DMS 273 (cell line): ENCODE data around the gene GBX1.

Experiments used
- DNase-seq: peaks from one replicate; lab custom pipeline; 2025; ENCODE audit not compliant: unreplicated experiment; lab: John Stamatoyannopoulos, UW

The GBX1 gene

DNA sequence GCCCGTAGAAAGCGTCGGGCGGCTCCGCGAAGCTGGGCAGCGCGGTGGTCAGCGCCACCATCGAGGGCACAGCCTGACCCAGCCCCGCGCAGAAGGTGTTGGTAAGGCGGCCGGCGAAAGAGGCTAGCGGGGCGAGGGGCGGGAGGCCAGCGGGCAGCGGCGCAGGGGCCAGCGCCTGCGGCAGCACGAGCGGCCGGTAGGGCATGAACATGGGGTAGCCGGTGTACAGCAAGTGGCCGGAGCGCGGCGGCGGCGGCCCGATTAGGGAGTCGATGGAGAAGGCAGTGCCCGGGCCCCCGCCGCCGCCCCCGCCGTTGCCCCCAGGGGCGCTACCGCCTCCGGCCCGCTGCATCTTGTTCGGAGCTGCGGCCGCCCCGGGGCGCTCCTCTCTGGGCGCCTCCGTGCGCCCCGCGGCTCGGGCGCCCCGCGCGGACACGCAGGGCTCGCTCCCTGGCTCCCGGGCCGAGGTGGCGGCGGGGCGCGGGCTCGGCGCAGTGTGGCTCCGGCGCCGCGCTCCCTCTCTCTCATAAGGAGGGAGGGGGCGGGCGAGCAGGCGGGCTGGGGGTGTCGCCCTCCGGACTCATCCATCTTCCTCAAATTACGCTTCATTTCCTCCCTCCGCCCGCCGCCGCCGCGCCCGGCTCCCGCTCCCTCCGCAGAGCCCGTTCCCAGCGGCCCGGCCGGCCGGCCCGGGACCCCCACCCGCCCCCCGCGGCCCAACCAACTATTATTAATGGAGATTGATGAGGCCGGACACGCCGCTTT lies at the start of gene GBX1:
Gene GBX1, minus strand, starts transcription at position 498 of the 765 bp plus-strand sequence. Its CDS starts 146 bp downstream, at position 352.
- DNase-seq, result peak; percentile 76

DNA sequence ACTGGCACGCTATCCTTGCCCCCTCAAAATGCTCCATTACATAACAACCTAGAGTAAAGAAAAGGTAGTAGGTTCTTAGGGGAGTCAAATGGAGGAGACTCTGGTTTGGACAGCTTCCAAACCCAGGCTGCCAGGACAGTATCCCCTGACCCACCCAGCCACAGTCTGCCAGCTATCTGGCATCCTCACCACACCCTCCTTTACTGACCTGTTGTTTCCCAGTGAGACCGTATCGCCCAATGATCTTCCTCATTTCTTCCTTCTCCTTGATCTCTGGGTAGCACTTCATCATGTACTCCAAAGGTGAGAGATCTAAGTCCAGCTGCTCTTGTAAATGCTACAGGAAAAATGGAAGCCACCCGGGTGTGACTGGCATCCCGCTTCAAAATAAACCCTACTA lies 47.9 kb upstream of the GBX1 start:
- no peak for DNase-seq

DNA sequence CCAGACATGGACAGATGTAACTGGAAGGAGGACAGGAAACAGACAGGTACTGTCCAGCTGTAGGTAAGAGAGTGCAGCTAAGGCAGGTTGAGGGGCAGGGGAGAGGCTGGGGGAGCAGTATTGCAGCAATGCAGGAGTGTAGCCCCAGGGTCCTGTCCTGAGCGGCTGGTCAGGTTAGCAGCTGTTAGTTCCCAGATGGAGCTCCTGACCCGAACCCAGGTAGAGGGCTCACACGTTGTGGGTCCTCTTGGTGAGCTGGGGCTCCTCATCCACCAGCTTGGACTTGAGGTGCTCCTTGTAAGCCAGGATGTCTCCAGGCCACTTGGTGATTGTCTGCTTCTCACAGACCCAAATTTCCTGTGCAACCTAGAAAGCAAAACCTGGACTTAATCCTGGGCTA lies 46.3 kb upstream of the GBX1 start:
- no peak for DNase-seq

DNA sequence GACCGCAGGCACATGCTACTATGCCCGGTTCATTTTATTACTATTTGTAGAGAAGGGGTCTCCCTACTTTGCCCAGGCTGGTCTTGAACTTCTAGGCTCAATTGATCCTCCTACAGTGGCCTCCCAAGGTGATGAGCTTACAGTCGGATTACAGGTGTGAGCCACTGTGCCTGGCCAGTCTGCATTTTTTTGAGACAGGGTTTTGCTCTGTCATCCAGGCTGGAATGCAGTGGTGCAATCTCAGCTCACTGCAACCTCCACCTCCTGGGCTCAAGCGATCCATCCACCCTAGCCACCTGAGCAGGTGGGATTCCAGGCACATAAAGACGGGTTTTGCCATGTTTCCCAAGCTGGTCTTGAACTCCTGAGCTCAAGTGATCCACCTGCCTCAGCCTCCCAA lies 45.1 kb upstream of the GBX1 start:
- no peak for DNase-seq

DNA sequence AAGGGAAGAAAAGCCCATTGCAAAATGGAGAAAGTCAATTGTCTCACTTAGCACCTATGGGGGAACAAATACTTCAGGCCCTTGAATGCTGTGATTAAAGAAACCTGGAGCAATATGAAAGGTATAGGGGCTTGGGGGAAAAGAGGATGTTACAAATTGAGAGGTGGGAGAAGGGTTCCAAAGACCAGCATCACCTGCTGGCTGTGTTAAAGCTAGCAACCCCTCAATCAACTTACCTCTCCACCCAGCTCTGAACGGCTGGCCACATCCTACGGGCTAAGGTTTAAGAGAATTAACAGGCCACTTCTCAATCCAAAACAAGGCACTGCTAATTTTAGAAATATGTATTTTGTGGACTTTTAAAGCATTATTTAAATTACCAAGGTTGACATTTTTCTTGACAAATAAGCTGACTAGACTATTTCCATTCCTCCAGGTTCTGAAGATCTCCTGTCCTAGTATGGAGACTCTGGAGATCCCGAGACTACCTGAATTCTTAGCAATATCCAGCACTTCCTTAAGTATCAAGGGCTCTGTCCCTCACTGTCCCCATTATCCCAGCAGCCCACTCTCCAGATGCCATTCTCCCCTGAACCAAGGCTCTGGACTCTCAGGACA lies 43.8 kb upstream of the GBX1 start:
- DNase-seq, result no peak

DNA sequence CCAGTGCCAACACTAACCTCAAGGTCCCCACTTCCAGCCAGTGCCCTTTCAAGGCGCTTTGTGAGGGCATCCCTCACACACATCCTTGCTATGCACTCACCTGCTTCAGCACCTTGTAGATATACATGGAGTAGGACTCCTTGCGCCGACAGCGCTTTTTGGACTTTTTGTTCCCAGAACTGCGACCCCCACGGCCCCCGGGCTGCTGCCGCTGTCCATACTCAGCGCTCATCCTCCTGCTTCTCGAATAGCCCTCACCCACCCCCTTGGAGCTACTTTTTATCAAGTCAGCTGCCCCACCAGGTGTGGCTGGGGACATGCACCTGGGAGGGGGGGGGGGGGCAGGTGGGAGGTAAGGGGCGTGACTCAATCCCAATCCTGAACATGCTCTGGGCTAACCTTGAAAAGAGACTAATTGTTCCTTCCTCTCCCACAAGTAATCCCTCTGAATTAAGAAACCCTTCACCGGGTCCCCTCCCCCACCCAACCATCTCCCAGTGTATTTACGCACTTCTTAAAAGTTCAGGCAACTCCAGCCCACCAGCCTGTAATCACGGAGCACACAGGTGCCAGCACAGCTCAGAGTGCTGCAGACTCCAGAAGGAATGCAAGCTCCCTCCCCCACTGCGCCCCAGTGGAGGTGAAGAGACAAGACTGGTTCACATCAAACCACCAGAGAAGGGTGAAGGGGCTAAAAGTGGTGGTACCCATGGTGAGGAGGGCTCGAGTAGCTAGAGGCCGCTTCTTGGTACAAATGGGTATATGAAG lies 42.8 kb upstream of the GBX1 start, which contains the start of gene H2BK1:
Gene H2BK1, minus strand, starts transcription at position 402 of the 768 bp plus-strand sequence. Its CDS starts 170 bp downstream, at position 232.
- no peak for DNase-seq

DNA sequence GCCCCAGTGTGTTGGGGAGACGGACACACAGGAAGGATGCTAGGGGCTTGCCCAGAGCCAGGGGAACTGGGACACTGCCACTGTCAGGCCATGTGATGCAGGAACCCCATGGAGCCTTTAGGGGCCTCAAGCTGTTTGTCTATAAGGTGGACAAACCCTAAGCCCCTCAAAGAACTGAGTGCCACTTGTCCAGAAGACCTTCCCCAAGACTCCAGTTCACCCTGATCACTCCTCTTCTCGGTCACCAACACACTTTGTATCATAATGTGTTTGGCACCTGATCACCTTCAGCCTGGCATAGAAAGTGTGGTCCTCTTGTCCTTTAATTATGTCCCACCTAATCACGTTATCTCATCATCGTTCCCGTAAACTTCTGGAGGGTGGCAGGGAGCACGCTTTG lies 42.1 kb upstream of the GBX1 start:
- no peak for DNase-seq

DNA sequence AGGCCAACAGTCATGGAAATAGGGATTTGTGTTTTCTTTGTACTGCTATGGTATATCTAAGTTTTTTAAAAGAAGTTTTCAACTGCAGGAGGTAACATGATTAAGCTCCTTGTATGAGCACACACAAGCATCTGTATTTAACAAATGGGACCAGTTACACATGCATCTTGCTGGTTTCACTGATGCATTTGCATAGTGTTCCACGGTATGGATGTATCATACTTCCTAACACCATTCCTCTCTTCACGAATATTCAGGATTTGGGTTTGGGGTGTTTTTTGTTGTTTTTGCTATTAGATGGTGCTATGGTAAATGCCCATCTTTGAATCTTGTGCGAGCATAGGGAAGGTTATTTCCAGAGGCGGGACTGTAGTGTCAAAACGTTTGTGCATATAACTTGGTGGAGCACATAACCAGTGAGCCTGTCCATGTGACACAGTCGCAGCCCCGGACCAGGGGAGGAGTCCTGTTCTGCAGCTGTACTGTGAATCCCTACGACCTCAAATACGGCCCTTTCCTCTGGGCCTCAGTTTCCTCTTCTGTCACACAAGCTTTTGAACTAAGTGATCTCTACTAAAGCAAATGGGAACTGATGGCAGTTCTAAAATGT lies 40.9 kb upstream of the GBX1 start:
- DNase-seq, result no peak

DNA sequence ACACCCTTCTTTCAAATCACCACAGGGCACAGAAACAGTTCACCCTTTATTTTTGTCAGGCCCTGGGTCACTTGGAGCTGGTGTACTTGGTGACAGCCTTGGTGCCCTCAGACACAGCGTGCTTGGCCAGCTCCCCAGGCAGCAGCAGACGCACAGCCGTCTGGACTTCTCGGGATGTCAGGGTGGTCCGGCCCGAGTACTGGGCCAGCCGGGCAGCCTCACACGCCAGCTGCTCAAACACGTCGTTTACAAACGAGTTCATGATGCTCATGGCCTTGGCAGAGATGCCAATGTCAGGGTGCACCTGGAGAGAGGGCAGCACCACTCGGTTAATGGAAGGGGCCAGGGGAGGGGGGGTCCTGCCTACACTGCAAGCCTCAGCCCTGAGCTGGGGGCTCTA lies 40.3 kb upstream of the GBX1 start:
- no peak for DNase-seq

DNA sequence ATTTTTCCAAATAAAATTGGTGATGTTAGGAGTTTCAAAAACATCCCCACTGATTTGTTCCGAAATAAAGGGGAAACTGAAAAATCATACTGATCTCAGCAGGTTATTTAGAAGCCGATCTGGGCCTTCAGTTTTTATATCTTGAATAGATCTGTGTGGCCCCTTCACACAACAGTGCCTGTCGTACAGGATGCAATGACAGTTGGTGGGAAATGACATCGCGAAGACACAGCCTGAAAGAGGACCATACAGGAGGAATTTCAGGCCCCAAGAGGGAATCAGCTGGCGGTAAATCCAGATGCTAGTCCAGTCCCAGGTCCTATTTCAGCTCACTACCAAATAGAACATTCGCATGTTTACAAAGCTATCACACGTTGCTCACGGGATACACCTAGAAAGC lies 39.8 kb upstream of the GBX1 start:
- no peak for DNase-seq

DNA sequence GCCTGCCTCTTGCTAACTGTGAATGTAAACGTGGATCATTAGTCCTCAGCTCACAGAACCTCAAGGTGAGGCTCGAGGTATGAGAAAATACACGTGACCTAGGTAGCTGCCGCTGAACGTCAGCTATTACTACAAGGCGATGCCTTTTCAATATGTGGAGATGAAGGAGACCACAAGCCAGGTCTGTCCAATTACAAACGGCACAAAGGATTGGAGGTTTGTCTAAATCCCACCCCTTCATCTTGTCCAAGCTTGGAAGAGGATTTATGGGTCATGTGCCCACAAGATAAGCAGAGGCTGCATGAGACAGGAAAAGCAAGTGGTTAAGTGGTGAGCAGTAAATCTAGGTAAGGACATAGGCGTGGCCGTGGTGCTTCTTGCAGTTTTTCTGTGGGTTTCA lies 39.4 kb upstream of the GBX1 start:
- DNase-seq, result no peak

DNA sequence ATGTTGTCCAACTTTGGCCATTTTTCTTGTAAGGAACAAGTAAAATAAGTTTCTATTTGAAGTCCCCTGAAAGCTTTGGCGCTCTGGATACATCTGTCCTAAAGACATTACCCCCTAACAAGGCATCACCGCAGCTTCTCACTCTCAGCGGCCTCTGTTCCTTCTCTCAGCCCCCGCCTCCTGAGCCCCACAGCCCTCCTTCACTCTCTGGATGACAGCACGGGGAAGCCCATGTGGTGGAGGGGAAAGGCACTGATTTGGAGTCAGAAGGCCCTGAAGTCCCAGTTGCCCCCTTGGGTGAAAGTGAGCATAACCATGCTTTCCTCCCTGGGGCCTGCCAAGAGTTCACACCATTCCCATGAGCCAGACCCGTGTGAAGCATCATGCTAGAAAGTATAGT lies 38.2 kb upstream of the GBX1 start:
- DNase-seq, result no peak

DNA sequence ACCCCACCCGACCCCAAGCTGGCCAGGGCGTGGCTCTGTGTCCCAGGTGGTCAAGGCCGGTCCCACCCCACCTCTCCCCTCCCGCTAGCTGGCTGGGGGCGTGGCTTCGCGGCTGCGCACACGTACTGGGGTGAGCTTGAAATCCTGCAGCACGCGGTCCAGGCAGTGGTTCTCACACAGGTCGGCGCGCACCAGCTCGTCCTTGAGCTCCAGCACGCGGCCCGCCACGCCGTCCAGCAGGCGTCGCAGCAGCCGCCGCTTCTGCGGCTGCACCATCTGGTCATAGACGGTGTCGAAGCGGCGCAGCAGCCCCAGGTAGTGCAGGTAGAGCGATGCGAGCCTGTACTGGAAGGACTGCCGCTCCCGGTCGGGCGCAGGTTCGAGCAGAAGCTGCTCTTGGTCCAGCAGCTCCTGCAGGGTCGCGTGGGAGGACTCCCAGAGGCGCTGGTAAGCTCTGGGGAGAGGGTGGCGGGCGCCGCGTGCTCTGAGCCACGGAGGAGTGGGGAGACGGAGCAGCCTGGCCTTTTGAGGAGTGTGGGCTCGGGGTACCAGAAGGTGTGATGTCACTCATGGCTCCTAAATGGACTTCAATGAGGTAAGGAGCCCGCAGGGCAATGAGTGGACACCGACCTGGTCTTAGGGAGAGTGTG lies 37.0 kb upstream of the GBX1 start:
- DNase-seq, result no peak

DNA sequence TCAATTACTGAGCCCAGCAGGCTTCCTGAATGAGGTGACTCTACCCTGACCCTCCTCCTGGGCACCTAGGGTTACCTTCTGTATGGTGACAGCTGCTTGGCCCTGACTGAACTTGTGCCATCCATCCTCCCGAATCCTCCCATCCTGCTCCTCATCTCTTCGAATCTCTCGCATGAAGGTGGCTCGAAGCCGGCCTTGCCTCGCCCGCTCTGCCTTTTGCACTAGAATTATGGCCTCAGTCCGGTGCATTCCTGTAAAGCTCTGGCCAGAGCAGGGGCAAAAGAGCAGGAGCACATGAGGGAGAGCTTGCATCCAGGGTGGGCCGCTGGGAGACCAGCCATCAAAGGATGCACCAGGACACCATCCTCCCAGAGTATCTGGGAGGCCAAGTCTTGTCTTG lies 35.3 kb upstream of the GBX1 start:
- DNase-seq, result no peak

DNA sequence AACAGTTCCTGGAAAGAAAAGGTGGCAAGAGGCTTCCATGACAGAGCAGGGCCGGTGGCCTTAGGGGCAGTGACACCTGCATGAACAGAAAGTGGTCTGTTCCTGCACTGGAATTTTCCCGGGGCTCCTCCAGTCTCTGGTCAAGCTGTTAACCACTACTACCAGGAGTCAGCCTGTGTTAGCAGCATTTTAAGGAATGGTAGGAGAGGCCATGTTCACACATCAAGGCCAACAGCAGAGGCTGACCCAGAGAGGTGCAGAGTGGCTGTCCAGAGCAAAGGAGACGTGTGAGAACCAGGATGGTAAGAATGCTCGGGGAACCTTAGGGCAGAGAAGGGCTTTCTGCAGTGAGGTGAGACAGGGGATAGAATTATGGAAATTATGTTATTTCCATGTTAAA lies 34.3 kb upstream of the GBX1 start:
- DNase-seq, result no peak

DNA sequence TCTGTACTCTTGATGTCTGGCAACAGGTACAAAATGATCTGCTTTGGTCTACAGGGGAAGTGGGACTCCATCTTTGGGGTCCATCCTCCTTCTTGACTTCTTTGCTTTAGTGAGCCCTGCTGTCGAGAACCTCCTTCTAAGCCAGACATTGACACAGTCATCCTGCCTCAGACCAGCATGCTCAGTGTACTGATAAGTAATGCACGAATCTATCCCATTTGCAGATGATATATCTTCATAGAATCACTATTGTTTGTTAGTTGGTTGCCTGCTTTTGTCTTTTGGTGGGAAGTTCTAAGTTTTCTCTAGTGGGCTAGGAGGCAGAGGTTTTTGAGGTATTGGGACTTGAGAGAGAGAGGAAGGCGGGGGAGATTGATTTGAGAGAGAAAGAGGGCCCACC lies 33.9 kb upstream of the GBX1 start:
- DNase-seq, result no peak

DNA sequence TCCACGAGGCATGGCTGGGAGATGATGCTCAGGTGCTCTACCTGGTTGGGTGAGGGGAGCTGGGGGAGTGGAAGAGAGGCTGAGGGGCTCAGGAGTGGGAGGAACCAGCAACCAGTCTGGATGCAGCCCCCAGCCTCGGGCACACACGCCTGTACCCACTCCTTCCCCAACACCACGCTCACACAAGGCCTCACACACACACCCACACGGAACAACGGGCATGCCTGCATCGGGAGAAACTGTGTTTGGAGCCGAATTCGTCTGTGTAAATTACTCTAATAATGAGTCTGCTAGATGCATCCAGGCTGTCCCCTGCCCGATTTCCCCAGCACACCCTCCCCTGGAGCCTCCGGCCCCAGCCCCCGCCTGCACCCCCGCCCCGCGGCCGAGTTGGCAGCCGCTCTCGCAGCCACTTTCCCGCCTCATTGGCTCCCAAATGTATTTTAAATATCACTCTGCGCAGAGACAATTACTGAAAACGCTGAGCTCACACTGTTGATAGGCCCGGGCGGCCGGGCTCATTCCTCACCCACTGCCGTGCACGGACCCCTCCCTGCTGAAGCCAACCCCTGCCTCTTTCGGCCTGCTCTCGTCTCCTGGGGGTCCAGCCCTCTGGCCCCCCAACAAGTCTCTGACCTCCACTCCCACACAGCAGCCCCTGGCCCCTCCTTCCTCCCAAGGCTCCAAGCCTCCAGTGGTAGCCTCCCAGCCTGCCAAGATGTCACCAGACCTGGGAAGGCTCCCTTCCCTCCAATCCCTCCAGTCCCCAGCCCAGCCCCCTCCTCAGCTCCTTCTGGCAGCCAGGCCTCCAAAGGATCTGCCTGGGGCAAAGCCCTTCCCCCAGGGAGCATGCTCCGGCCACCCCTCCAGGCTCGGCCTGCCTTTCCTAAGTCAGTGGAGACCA lies 31.7 kb upstream of the GBX1 start:
- DNase-seq, result peak; percentile 79

DNA sequence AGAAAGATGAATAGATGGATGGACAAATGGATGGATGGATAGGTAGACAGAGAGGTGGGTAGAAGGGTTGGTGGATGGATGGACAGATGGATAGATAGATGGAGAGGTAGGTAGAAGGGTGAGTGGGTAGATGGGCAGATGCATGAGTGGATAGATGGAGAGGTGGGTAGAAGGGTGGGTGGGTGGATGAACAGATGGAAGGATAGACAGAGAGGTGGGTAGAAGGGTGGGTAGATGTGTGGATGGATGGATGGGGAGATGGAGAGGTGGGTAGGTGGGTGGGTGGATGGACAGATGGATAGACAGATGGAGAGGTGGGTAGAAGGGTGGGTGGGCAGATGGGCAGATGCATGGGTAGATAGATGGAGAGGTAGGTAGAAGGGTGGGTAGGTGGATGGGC lies 30.4 kb upstream of the GBX1 start:
- no peak for DNase-seq

DNA sequence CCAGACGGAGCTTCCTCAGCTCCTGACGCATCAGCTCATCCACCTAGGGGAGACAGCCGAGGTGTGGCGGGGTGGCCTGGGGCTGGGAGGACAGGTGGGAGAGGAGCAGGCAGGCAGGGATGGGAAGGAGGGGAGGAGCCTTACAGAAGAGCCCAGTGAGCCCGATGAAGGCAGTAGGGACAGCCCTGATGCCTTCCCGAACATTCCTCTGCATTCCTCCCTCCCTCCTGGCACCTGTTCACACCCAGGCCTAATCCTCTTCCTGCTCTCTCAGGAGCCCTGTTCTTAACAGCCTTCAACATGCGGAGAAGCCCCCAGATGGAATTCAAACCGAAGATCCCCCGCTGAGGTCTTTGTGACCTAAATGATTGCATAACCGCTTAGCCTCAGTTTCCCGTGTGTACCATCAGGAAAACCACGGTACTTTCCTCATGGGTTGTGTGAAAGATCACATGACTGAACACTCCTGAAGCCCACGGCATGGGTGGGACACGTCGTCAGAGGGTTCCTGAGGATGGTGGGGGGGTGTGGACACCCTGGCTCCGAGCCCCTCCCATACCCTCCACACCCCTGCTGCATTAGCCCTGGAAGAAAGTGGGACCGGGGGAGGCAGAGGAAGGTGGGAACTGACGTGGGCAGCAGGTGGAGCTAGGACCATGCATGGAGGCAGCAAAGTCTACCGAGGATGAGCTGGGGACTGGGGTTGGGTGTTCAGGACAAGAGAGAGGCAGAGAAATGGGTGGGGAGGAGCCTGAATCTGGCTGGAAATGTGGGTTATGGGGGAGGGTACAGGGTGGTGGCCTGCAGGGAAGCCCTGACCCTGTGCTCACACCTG lies 28.3 kb upstream of the GBX1 start:
- no peak for DNase-seq
